HUES6 (cell line): ENCODE data around the gene CRY1.

ENCODE experiments used
- H3K27ac ChIP-seq: 2 replicates; pipeline ENCODE4 v1.7.0; 2013; ENCODE audit warnings: low read depth, mild to moderate bottlenecking, low read length, inconsistent platforms
- H3K27me3 ChIP-seq: 2 replicates; pipeline ENCODE4 v1.6.1; 2013; ENCODE audit warnings: low read length; ENCODE audit not compliant: control insufficient read depth, insufficient read depth
- H3K36me3 ChIP-seq: 2 replicates; pipeline ENCODE4 v1.6.1; 2013; ENCODE audit warnings: low read length; ENCODE audit not compliant: control insufficient read depth, insufficient read depth
- H3K4me1 ChIP-seq: 2 replicates; pipeline ENCODE4 v1.6.1; 2013; ENCODE audit warnings: low read length; ENCODE audit not compliant: control insufficient read depth, insufficient read depth
- H3K4me3 ChIP-seq: 2 replicates; pipeline ENCODE4 v1.5.1; 2013; ENCODE audit warnings: low read depth, low read length
- H3K9ac ChIP-seq: one replicate; pipeline ENCODE4 v1.6.1; 2013; ENCODE audit warnings: mild to moderate bottlenecking, low read length
- H3K9me3 ChIP-seq: 2 replicates; pipeline ENCODE4 v1.6.1; 2013; ENCODE audit warnings: low read depth, low read length; ENCODE audit not compliant: control insufficient read depth, insufficient read depth

The CRY1 gene

DNA sequence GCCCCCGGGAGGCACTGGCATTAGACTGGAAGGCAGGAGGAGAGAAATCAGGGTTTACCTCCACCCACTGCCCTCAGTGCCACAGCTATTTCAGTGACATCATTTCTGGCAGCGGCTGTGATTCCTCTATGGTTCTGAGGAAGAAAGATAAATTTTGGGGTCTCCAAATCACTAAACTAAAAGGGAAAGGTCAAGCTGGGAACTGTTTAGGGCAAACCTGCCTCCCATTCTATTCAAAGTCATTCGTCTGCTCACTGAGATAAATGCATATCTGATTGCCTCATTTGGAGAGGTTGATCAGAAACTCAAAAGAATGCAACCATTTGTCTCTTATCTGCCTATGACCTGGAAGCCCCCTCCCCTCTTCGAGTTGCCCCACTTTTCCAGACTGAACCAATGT lies 14.0 kb upstream of the CRY1 start:
- Histone ChIP-seq H3K9me3 (no peaks in the 10 kb centered on the region), H3K36me3 (no peaks in the 10 kb centered on the region), H3K27me3 (no peaks in the 10 kb centered on the region), H3K9ac (no peak overlapping the region), H3K27ac (no peak overlapping the region), H3K4me3 (no peak overlapping the region), H3K4me1 (no peaks in the 10 kb centered on the region)

DNA sequence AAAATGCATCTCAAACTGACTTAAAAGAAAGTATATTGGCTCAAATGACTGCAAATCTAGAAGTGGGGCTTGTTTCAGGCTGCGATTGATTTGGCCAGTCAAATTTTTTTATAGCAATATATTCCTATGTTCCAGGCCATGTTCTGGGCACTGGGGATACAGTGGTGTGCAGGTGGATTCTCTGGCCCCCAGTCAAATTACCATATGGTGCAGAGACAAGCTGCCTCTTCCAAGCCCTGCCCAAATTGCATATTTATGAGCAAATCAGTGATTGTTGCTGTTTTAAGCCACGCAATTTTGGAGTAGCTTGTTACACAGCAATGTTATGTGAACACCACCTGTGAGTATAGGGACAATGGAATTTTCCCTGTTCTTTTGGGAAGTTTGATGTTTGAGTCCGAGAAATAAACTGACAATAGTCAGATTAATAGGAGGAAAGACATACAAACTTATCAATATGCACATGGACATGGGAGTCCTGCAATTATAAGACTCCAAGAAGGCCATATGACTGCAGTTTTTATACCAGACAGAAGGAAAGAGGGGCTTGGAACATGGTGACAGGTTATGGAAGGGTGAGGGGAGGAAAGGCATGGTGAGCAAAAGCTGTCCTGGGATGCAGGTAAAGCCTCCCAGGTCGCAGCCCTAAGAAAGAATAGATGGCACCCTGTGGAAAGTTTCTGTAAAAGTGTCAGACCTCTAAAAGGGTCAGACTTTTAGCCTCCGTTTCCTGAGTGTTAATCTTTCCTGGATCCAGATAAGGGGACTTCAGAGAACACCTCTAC lies 13.1 kb upstream of the CRY1 start:
- H3K4me1 ChIP-seq = no peaks in the 10 kb centered on the region
- H3K9me3 ChIP-seq = no peaks in the 10 kb centered on the region
- no peak overlapping the region for H3K27ac ChIP-seq
- H3K4me3 ChIP-seq = no peak overlapping the region
- H3K9ac ChIP-seq = no peak overlapping the region
- no peaks in the 10 kb centered on the region for H3K27me3 ChIP-seq
- no peaks in the 10 kb centered on the region for H3K36me3 ChIP-seq

DNA sequence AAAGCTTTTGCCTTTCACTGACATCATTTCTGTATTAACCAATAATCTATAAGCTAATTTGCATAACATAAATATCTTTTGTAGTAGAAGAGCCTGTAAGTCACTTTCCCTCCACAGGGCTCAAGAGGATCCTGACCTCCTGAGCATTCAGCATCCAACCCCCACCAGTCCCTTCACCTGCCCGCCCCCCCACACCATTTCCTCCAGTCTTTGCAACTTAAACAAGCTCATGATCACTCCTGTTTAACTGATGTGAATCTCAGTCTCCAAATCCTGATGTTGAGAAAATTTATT lies 12.0 kb upstream of the CRY1 start:
- H3K9me3 ChIP-seq = no peaks in the 10 kb centered on the region
- H3K4me1 ChIP-seq = no peaks in the 10 kb centered on the region
- no peaks in the 10 kb centered on the region for H3K36me3 ChIP-seq
- H3K4me3 ChIP-seq = no peak overlapping the region
- H3K27ac ChIP-seq = no peak overlapping the region
- H3K27me3 ChIP-seq = no peaks in the 10 kb centered on the region
- no peak overlapping the region for H3K9ac ChIP-seq

DNA sequence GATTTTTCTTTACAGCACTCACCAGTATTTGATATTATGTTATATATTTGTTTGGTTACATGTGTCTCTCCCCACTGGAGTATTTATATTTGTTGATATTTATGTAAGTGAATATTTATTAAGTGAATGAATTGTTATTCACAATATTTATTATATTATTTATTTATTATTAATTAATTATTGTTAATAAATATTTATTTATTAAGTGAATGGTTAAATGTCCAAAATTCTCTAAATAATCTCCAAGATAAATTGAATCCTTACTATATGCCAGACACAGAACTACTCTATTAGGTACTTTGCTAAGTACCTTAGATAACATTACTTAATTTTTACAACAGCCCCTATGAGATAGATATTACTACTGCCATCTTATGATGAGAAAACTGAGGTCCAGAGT lies 10.2 kb upstream of the CRY1 start:
- Histone ChIP-seq H3K27me3 (no peaks in the 10 kb centered on the region), H3K9me3 (no peaks in the 10 kb centered on the region), H3K9ac (no peak overlapping the region), H3K27ac (no peak overlapping the region), H3K4me3 (no peak overlapping the region), H3K36me3 (no peaks in the 10 kb centered on the region), H3K4me1 (no peaks in the 10 kb centered on the region)

DNA sequence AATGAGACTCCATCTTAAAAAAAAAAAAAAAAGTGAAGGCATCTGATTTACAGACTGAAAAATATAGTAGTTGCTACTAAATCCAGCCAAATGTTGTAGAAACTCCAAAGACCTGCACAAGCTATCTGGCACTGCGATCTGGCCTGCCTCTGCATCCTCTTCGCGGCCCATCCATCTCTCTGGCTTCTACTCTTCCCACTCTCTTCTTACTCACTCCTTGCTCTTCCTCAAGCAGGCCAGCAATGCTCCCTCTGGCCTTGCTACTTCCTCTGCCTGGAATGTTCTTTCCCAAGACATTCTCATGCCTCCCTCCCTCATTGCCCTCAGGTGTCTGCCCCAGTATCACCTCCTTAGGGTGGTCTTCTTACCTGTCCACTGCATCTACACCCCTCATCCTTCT lies 9.7 kb upstream of the CRY1 start:
- H3K9me3 ChIP-seq = no peaks in the 10 kb centered on the region
- no peaks in the 10 kb centered on the region for H3K4me1 ChIP-seq
- no peaks in the 10 kb centered on the region for H3K27me3 ChIP-seq
- H3K36me3 ChIP-seq = no peaks in the 10 kb centered on the region
- H3K27ac ChIP-seq = no peak overlapping the region
- H3K9ac ChIP-seq = no peak overlapping the region
- H3K4me3 ChIP-seq = no peak overlapping the region

DNA sequence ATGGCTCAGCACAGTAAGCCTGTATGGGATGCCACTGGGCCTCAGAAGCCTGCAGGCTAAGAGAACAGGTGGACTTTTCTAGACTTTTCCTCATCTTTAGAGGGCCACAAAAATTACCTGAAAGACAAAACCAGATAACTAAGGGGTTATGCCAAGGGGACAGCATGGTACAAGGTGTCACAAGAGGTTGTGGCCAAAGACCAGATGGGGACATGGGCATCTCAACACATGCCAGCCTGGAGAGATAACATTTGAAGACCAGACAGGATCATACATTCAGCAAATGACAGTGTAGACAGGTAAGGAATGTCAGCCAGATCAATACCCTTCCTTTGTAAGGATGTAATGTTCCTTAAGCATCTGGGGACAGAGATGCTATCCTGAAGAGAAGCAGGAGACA lies 8.9 kb upstream of the CRY1 start:
- no peaks in the 10 kb centered on the region for H3K27me3 ChIP-seq
- no peak overlapping the region for H3K4me3 ChIP-seq
- H3K36me3 ChIP-seq = no peaks in the 10 kb centered on the region
- H3K9me3 ChIP-seq = peaks cover 7% of the 10 kb centered on the region; the same call in 1 of the 2 replicates
- no peak overlapping the region for H3K27ac ChIP-seq
- no peaks in the 10 kb centered on the region for H3K4me1 ChIP-seq
- no peak overlapping the region for H3K9ac ChIP-seq

DNA sequence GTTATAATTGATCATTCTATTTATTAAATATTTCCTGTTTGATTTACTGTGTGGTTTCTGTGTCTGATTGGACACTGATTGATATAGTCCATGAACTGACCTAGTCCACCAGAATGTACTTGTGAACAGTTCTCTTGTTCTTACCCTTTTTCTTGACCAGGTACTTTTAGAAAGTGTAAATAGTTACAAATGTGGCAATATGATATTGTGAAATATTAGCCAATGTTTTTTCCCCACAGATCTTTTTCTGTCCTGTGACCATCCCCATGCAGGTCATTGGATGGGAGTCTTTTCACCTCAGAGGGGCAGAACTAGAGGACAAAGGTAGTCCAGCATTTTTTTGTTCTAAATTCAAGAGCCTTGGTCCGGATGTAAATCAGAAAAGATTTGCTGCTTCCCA lies 8.3 kb upstream of the CRY1 start:
- H3K4me1 ChIP-seq = no peaks in the 10 kb centered on the region
- H3K27ac ChIP-seq = no peak overlapping the region
- no peaks in the 10 kb centered on the region for H3K27me3 ChIP-seq
- no peaks in the 10 kb centered on the region for H3K36me3 ChIP-seq
- no peak overlapping the region for H3K9ac ChIP-seq
- H3K9me3 ChIP-seq = peaks cover 13% of the 10 kb centered on the region
- no peak overlapping the region for H3K4me3 ChIP-seq

DNA sequence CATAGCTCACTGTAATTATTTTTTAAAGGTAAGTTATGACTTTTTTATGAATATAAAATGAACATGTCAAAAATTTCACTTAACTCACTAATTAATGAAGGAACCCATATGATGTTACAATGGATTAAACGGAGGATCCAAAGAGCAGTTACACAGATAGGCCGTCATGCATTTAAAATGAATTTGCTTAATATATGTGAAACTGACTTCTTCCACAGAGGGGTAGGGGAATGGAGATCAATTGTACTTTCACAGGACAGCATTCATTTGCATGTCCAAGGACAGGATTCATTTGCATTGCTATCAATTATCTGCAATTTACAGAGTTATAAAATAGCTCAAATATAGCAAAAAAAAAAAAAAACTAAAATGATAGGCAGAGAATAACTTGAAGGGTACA lies 6.6 kb upstream of the CRY1 start:
- Histone ChIP-seq H3K4me3 (no peak overlapping the region), H3K27ac (no peak overlapping the region), H3K27me3 (no peaks in the 10 kb centered on the region), H3K9me3 (peaks cover 21% of the 10 kb centered on the region), H3K4me1 (no peaks in the 10 kb centered on the region), H3K36me3 (no peaks in the 10 kb centered on the region), H3K9ac (no peak overlapping the region)

DNA sequence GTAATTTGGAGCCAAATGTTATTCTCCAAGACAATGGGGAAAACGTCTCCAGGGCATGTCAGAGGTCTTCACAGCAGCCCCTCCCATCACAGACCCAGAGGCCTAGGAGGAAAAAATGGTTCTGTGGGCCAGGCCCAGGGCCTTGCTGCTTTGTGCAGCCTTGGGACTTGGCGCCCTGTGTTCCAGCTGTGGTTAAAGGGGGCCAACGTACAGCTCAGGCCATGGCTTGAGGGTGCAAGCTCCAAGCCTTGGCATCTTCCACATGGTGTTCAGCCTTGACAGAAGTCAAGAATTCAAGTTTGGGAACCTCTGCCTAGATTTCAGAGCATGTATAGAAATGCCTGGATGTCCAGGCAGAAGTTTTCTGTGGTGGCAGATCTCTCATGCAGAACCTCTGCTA lies 3.2 kb upstream of the CRY1 start:
- H3K27ac ChIP-seq = no peak overlapping the region

DNA sequence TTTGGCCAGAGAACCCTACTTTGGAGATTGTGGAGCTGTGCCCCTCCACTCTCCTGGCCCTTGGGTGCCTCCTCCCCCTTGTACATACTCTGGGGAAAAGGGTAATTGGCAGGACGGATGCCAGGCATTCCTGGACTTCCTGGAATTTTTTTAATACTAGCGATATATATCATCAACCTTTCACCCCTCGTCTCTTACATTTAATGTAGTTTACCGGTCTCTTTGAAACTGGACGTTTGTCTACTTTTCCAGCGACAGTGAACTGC lies 767 bp upstream of the CRY1 start:
- Histone ChIP-seq H3K4me3 (peak overlapping the region; percentile 96), H3K9me3 (peaks cover 21% of the 10 kb centered on the region), H3K9ac (peak overlapping the region; percentile 92), H3K27ac (peak overlapping the region; percentile 88), H3K27me3 (no peaks in the 10 kb centered on the region), H3K36me3 (no peaks in the 10 kb centered on the region), H3K4me1 (peaks cover 3% of the 10 kb centered on the region)

More for the DNA sequence above, 3.2 kb upstream of the CRY1 start:
- Histone ChIP-seq H3K9me3 (peaks cover 21% of the 10 kb centered on the region), H3K4me3 (no peak overlapping the region), H3K4me1 (peaks cover 3% of the 10 kb centered on the region), H3K27me3 (no peaks in the 10 kb centered on the region), H3K9ac (no peak overlapping the region), H3K36me3 (no peaks in the 10 kb centered on the region)

DNA sequence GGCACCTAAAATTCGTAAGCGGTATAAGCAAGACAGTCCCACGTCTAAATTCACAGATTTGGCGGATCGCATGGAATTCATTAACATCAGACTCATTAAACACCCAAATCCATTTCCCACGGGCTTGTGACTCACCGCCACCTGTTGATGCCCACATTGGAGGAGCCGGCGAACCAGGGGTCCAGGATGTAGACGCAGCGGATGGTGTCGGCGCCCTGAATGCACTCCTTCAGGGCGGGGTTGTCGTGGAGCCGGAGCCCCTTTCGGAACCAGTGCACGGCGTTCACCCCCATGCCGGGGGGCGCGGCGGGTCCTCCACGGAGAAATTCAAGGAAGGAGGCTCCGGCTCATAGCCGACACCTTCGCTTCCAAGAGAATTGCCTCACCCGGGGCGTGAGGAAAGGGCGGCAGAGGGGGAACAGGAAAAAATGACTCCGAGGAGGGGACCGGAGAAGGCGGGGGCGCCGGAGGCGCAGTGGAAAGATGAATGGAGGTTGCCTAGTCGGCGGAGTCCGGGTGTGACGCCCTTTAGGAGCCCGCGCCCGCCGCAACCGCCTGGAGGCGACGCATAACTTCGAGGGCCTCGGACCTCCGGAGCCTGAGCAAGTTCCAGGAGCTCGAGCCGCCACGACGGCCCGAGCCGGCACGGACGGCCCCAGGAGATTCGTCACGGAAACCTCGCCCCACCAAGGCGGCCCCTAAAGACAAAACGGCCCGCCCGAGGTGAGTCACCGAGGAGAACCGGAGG lies 506 bp downstream of the CRY1 start:
- H3K9me3 ChIP-seq = peaks cover 23% of the 10 kb centered on the region
- H3K27me3 ChIP-seq = no peaks in the 10 kb centered on the region
- H3K9ac ChIP-seq = peak overlapping the region; percentile 92
- H3K36me3 ChIP-seq = no peaks in the 10 kb centered on the region
- peaks cover 3% of the 10 kb centered on the region for H3K4me1 ChIP-seq
- peak overlapping the region; percentile 88; the same call in 1 of the 2 replicates for H3K27ac ChIP-seq
- peak overlapping the region; percentile 96 for H3K4me3 ChIP-seq
